ENCODE results near the gene NUDT5. TPM values are rescaled to one million over a fixed set of nuclear protein-coding genes. Genes with fewer than 3 reads are reported as not detected.

NUDT5 gene
- total and polyA plus RNA-seq, 2 of the 8 experiments (the other 6 are each of a cell fraction or from before 2014, with no cell fraction given), result 130 to 134 TPM

DNA sequence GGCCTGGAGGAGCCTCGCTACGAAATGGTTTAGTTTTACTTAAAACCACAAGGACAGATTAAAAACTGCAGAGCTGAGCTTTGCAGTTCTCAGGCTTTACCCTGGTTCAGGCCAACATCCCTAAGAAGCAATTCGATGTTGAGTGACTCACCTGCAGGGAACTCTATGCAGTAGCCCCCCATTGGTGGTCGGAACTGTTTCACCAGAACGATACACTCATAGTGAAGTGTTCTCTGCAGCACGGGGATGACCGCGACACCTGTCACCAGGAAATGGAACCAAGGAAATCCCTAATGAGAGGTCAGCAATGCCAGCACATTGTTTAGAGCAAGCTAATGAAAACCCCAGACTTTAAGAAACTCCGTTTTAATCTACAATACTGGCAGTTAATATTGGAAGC is 18.0 kb downstream of the NUDT5 start:
- Histone ChIP-seq H2BK15ac (ENCODE audit: low read length) (no peak overlapping the region), H3K14ac (ENCODE audit: insufficient read length) (no peak overlapping the region), H2BK5ac (ENCODE audit: low read depth, low read length) (no peak overlapping the region), H4K8ac (ENCODE audit: extremely low read depth, insufficient read depth, low read length) (no peak overlapping the region), H3K27me3 (replicated peaks in 1 of 4; ENCODE audit: control insufficient read depth in 3 of 4, extremely low read depth in 1 of 4, insufficient read depth in 3 of 4, low read length in 3 of 4) (no peaks in the 10 kb centered on the region), H2BK12ac (ENCODE audit: low read depth, low read length) (no peak overlapping the region), H2AK5ac (ENCODE audit: low read depth, low read length) (no peak overlapping the region), H2AFZ (ENCODE audit: low read length) (no peak overlapping the region), H3K18ac (ENCODE audit: extremely low read depth, low read length) (no peak overlapping the region), H3K23me2 (ENCODE audit: low read depth, low read length) (no peaks in the 10 kb centered on the region), H3K4ac (replicated peaks; ENCODE audit: insufficient read length, low read depth, low read length) (no peak overlapping the region), H3K36me3 (ENCODE audit: control insufficient read depth in 2 of 4, insufficient read depth in 4 of 4, low read length in 3 of 4) (peaks cover 5 to 47% (median 27%) of the 10 kb centered on the region in 4 experiments; a peak in 7 of 8 replicates), H3K27ac (ENCODE audit: low read depth, low read length) (no peak overlapping the region), H4K91ac (replicated peaks; ENCODE audit: insufficient read length, low read length) (no peak overlapping the region), H4K5ac (ENCODE audit: insufficient read length, low read depth, low read length) (no peak overlapping the region), H3K56ac (replicated peaks; ENCODE audit: insufficient read length, low read depth, low read length) (no peak overlapping the region), H3K9ac (replicated peaks in 1 of 4; ENCODE audit: extremely low read depth in 1 of 4, low read depth in 3 of 4, low read length in 3 of 4) (no peak overlapping the region), H4K20me1 (replicated peaks in 1 of 2; ENCODE audit: control insufficient read depth in 1 of 2, insufficient read depth in 2 of 2, low read length in 2 of 2) (no peaks in the 10 kb centered on the region), H2BK20ac (ENCODE audit: low read length) (no peak overlapping the region), H3K79me1 (ENCODE audit: low read depth, low read length) (no peaks in the 10 kb centered on the region), H3K4me3 (ENCODE audit: extremely low read depth in 1 of 4, insufficient read depth in 2 of 4, low read depth in 3 of 4, low read length in 4 of 4) (no peak overlapping the region), H3K4me1 (replicated peaks in 1 of 4; ENCODE audit: control insufficient read depth in 3 of 4, insufficient read depth in 4 of 4, low read length in 3 of 4) (peaks cover 3 to 17% (median 11%) of the 10 kb centered on the region in 4 experiments; a peak in 5 of 7 replicates), H3K4me2 (ENCODE audit: insufficient read depth in 1 of 2, low read depth in 2 of 2, low read length in 2 of 2) (no peak overlapping the region), H3K9me3 (ENCODE audit: insufficient read depth in 2 of 2, low read depth in 1 of 2, low read length in 1 of 2) (no peaks in the 10 kb centered on the region), H3K79me2 (ENCODE audit: control insufficient read depth in 1 of 2, insufficient read depth in 2 of 2, low read length in 2 of 2) (0 out of 4 replicates have a peak, but pooled peaks cover 0 to 3% of the 10 kb centered on the region in 2 experiments), H3K23ac (ENCODE audit: insufficient read length) (no peak overlapping the region), H2BK120ac (replicated peaks; ENCODE audit: low read depth, low read length) (no peak overlapping the region)
- FAIRE-seq, result no peak
- ChIA-PET CTCF (ENCODE audit: partially characterized antibody) (interaction anchor here (0.6 kb wide), 1 partner anchor 425 kb away, joined by 3 read pairs; no protein-coding TSS in a partner anchor), POLR2A (ENCODE audit: partially characterized antibody) (interaction anchor here (1.3 kb wide), 1 partner anchor 12 kb away, joined by 3 read pairs; no protein-coding TSS in a partner anchor)
- WGBS, 2 experiments (ENCODE audit: extremely low coverage in 1 of 2, insufficient coverage in 1 of 2, insufficient read length in 1 of 2, insufficient replicate concordance in 2 of 2, low coverage in 1 of 2, low lambda C conversion rate in 2 of 2, missing lambda C conversion rate in 1 of 2), result 90% methylated on average over 9 of the region's 9 CpGs; no CpG with 5 or more reads in 1 of the 2 experiments
- DNase-seq (ENCODE audit: low read depth in 1 of 2, low spot score in 2 of 2), result no peak
- TF ChIP-seq, protein P1, sequence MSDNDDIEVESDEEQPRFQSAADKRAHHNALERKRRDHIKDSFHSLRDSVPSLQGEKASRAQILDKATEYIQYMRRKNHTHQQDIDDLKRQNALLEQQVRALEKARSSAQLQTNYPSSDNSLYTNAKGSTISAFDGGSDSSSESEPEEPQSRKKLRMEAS (IDR thresholded peaks at IDR 0.05), result no peak
- TF ChIP-seq HDAC2 (IDR thresholded peaks at IDR 0.05; ENCODE audit: borderline replicate concordance in 1 of 2, low read depth in 2 of 2, low read length in 2 of 2) (no peak), TAF1 (IDR thresholded peaks at IDR 0.05; ENCODE audit: low read depth, low read length) (no peak)

Measured in H1 (cell line).